Esophagus muscularis mucosa (tissue), 4 donors: Measurements from ENCODE around the gene RAI1. TPM values are rescaled to one million over a fixed set of nuclear protein-coding genes. Genes with fewer than 3 reads are reported as not detected.

Experiments
- DNase-seq: peaks from one replicate; pipeline ENCODE4 v3.0.0-alpha.2; 2017; ENCODE audit errors: extremely low spot score
- H3K27ac ChIP-seq, 4 donors: fragments of 200-600 bp; sonication (generic); replicated peaks in 1 of 4; 1 replicate in 3 of 4; 2 replicates in 1 of 4; pipeline ENCODE4 v1.5.1; 2016 to 2019; ENCODE audit warnings: mild to moderate bottlenecking in 1 of 4
- H3K27me3 ChIP-seq, 4 donors: fragments of 200-600 bp; sonication (generic); one replicate each; pipeline versions ENCODE4 v1.5.1 to v1.6.0; 2016 to 2019
- H3K36me3 ChIP-seq, 4 donors: fragments of 200-600 bp; sonication (generic); one replicate each; pipeline ENCODE4 v1.5.1; 2016 to 2019
- H3K4me1 ChIP-seq, 4 donors: fragments of 200-600 bp; sonication (generic); one replicate each; pipeline ENCODE4 v1.5.1; 2016 to 2019
- H3K4me3 ChIP-seq, 4 donors: fragments of 200-600 bp; sonication (generic); 1 replicate in 2 of 4; 2 replicates in 2 of 4; pipeline ENCODE4 v1.5.1; 2016 to 2019; ENCODE audit warnings: mild to moderate bottlenecking in 4 of 4, moderate library complexity in 1 of 4
- H3K9me3 ChIP-seq, 4 donors: fragments of 200-600 bp; sonication (generic); 1 replicate in 3 of 4; 2 replicates in 1 of 4; pipeline ENCODE4 v1.5.1; 2016 to 2019
- EP300 ChIP-seq: sonication (generic); formaldehyde crosslinking; IDR thresholded peaks from one replicate; pipeline ENCODE4 v1.6.1; 2017; ENCODE audit warnings: antibody characterized with exemption
- POLR2A ChIP-seq: fragments of 450-650 bp; IDR thresholded peaks from one replicate; pipeline ENCODE4 v1.6.1; 2017; ENCODE audit warnings: antibody characterized with exemption, moderate library complexity, mild to moderate bottlenecking, low read depth
- POLR2AphosphoS5 ChIP-seq, 2 donors: sonication (generic); formaldehyde crosslinking; IDR thresholded peaks; one replicate each; pipeline ENCODE4 v1.6.1; 2017; ENCODE audit warnings: antibody characterized with exemption in 2 of 2
- WGBS: methylation state at CpG from one replicate; pipeline ENCODE4 v1.1.5; 2018; 5-methylcytosine and 5-hydroxymethylcytosine counted together
- intact Hi-C: fragments of 100-400 bp; cut with DNase I; formaldehyde crosslinking; loops from one replicate; pipeline ENCODE4 v1.15.1; 2023
- total RNA-seq, 4 donors: library from RNA; depleted of rRNA; stranded (reverse); fragments of >200 nt; gene quantifications; one replicate each; pipeline versions ENCODE4 v1.1.0 to v1.2.1, GENCODE V29; 2016
- TF ChIP-seq, protein P1 (sequence below), 3 experiments: fragments of 200-600 bp in 2 of 3; fragments of 450-650 bp in 1 of 3; sonication (generic) in 2 of 3; IDR thresholded peaks; one replicate each; pipeline ENCODE4 v1.5.1; 2017 to 2019; ENCODE audit warnings: antibody characterized with exemption in 3 of 3, mild to moderate bottlenecking in 2 of 3, moderate library complexity in 1 of 3

The RAI1 gene
- total RNA-seq, 4 donors from 2014 or later: 18.7 to 41.3 (median 28.3) TPM

GRCh38 chr17:17661134-17661533, 20.1 kb upstream of the RAI1 start:
- intact Hi-C loops: no loop called here
- peaks cover 0 to 24% (median 18%) of the 10 kb centered on the region in 4 donors for H3K9me3 ChIP-seq
- H3K36me3 ChIP-seq: no peaks in the 10 kb centered on the region
- no peak for DNase-seq
- peaks cover 0 to 8% (median 0%) of the 10 kb centered on the region in 4 donors for H3K4me1 ChIP-seq
- H3K4me3 ChIP-seq: no peak overlapping the region
- no peak for TF ChIP-seq POLR2AphosphoS5 (IDR thresholded peaks at IDR 0.05)
- peaks cover 0 to 10% (median 0%) of the 10 kb centered on the region in 4 donors for H3K27me3 ChIP-seq
- WGBS: 90% methylated on average over 8 of the region's 8 CpGs
- no peak overlapping the region for H3K27ac ChIP-seq

- TF ChIP-seq EP300 (no peak), POLR2A (no peak), POLR2AphosphoS5 (IDR thresholded peaks at IDR 0.05) (no peak)
- TF ChIP-seq, protein P1, sequence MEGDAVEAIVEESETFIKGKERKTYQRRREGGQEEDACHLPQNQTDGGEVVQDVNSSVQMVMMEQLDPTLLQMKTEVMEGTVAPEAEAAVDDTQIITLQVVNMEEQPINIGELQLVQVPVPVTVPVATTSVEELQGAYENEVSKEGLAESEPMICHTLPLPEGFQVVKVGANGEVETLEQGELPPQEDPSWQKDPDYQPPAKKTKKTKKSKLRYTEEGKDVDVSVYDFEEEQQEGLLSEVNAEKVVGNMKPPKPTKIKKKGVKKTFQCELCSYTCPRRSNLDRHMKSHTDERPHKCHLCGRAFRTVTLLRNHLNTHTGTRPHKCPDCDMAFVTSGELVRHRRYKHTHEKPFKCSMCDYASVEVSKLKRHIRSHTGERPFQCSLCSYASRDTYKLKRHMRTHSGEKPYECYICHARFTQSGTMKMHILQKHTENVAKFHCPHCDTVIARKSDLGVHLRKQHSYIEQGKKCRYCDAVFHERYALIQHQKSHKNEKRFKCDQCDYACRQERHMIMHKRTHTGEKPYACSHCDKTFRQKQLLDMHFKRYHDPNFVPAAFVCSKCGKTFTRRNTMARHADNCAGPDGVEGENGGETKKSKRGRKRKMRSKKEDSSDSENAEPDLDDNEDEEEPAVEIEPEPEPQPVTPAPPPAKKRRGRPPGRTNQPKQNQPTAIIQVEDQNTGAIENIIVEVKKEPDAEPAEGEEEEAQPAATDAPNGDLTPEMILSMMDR (IDR thresholded peaks at IDR 0.05): no peak
- Histone ChIP-seq H3K27ac (no peak overlapping the region), H3K27me3 (peaks cover 0 to 10% (median 0%) of the 10 kb centered on the region in 4 donors), H3K36me3 (no peaks in the 10 kb centered on the region), H3K9me3 (peaks cover 0 to 24% (median 17%) of the 10 kb centered on the region in 4 donors), H3K4me3 (no peak overlapping the region), H3K4me1 (peaks cover 0 to 8% (median 0%) of the 10 kb centered on the region in 4 donors)
- DNase-seq: no peak
- WGBS: 89% methylated on average over 10 of the region's 10 CpGs
- intact Hi-C loops: no loop called here
Observed at GRCh38 chr17:17661834-17662385, 19.3 kb upstream of the RAI1 start.

DNA sequence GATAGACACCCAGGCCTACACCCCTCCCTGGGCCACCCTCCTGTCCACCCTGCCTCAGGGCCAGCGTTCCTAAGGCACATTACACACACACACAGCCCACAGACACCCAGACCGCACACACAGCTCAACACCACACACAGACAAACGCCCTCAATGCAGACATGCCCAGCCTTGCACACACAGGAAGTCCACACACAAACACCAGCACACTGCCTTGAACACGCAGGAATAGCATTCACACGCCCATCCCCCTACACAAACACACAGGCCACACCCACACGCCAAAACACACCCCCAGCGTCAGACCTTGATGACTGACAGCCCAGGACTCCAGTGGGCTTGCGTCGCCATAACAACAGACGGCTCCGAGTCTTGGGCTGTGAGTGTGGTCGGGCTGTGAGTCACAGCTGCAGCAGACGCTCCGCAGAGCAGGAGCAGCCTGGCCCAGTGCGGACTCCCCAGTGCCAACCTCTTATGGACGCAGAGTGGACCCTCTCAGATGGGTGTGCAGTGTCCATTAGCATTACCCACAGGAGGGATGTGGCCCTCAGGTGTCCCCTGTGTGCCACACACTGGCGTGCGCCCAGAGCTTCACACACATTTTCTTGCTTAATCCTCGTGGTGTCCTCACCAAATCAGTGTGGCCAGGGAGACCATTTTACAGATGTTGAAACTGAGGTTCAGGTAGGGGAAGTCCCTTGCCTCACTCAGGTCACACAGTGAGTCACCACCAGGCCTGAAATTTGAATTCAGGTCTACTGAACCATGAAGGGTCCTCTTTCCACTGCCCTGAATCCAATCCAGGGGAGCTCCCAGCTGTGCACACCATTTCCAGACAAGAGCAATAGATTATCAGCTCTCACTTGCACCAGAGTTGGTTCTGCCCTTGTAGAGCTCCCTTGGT, 17.8 kb upstream of the RAI1 start:
- WGBS: 43% methylated on average over 12 of the region's 19 CpGs
- Histone ChIP-seq H3K4me3 (no peak overlapping the region), H3K36me3 (no peaks in the 10 kb centered on the region), H3K27me3 (peaks cover 0 to 10% (median 0%) of the 10 kb centered on the region in 4 donors), H3K4me1 (peaks cover 0 to 8% (median 0%) of the 10 kb centered on the region in 4 donors), H3K27ac (no peak overlapping the region), H3K9me3 (peaks cover 0 to 15% (median 12%) of the 10 kb centered on the region in 4 donors)
- TF ChIP-seq POLR2A: no peak
- DNase-seq: no peak
- intact Hi-C loops: no loop called here

GRCh38 chr17:17664064-17664452, 17.2 kb upstream of the RAI1 start:
- no peaks in the 10 kb centered on the region for H3K36me3 ChIP-seq
- H3K27me3 ChIP-seq: peaks cover 0 to 10% (median 0%) of the 10 kb centered on the region in 4 donors
- TF ChIP-seq POLR2A (no peak), EP300 (no peak), POLR2AphosphoS5 (IDR thresholded peaks at IDR 0.05) (no peak)
- TF ChIP-seq, protein P1 (IDR thresholded peaks at IDR 0.05): no peak
- no peak overlapping the region for H3K27ac ChIP-seq
- no peak overlapping the region for H3K4me3 ChIP-seq
- DNase-seq: no peak
- intact Hi-C loops: no loop called here
- H3K4me1 ChIP-seq: peaks cover 0 to 8% (median 0%) of the 10 kb centered on the region in 4 donors
- 91% methylated on average over 4 of the region's 4 CpGs for WGBS
- peaks cover 0 to 8% (median 6%) of the 10 kb centered on the region in 4 donors for H3K9me3 ChIP-seq

GRCh38 chr17:17665255-17665654, 16.0 kb upstream of the RAI1 start:
- intact Hi-C loops: no loop called here
- WGBS: 83% methylated on average over 6 of the region's 6 CpGs
- no peak for DNase-seq
- Histone ChIP-seq H3K4me3 (no peak overlapping the region), H3K9me3 (no peaks in the 10 kb centered on the region), H3K4me1 (peaks cover 0 to 8% (median 0%) of the 10 kb centered on the region in 4 donors), H3K27ac (no peak overlapping the region), H3K27me3 (peaks cover 0 to 10% (median 0%) of the 10 kb centered on the region in 4 donors), H3K36me3 (no peaks in the 10 kb centered on the region)
- TF ChIP-seq POLR2AphosphoS5 (IDR thresholded peaks at IDR 0.05) (no peak), EP300 (no peak), POLR2A (no peak)
- TF ChIP-seq, protein P1 (IDR thresholded peaks at IDR 0.05): no peak
